ENCODE results near the gene OPN1MW3.
"Not testable (repeated sequence)": the region's sequence is repeated elsewhere in the genome, so short reads cannot be mapped to it uniquely, and the experiment has no call there.

GRCh38 chrX:154211499-154211898 lies 45.9 kb upstream of the OPN1MW3 start:
- TF ChIP-seq EZH2 (IDR thresholded peaks at IDR 0.05; ENCODE audit: low read depth); CTCF (conservative IDR thresholded peaks at IDR 0.05): not testable (repeated sequence)
